ENCODE data around the gene TLX3.

- TF ChIP-seq CREB5 (CRISPR knock-in tag; IDR thresholded peaks at IDR 0.05; ENCODE audit: low read depth) (no peak), ZNF565 (CRISPR knock-in tag; conservative IDR thresholded peaks at IDR 0.05; ENCODE audit: low read depth) (no peak), SNAI2 (CRISPR knock-in tag; IDR thresholded peaks at IDR 0.05) (no peak), BACH2 (CRISPR knock-in tag; IDR thresholded peaks at IDR 0.05; ENCODE audit: borderline replicate concordance) (no peak), ZFP30 (CRISPR knock-in tag; IDR thresholded peaks at IDR 0.05) (no peak), ESRRG (CRISPR knock-in tag; IDR thresholded peaks at IDR 0.05) (no peak), ARNTL (CRISPR knock-in tag; IDR thresholded peaks at IDR 0.05; ENCODE audit: borderline replicate concordance, low read depth) (no peak), ZFP3 (CRISPR knock-in tag; IDR thresholded peaks at IDR 0.05) (no peak), OSR1 (CRISPR knock-in tag; IDR thresholded peaks at IDR 0.05) (no peak), RARB (CRISPR knock-in tag; IDR thresholded peaks at IDR 0.05) (no peak)
- TF ChIP-seq, protein P1, sequence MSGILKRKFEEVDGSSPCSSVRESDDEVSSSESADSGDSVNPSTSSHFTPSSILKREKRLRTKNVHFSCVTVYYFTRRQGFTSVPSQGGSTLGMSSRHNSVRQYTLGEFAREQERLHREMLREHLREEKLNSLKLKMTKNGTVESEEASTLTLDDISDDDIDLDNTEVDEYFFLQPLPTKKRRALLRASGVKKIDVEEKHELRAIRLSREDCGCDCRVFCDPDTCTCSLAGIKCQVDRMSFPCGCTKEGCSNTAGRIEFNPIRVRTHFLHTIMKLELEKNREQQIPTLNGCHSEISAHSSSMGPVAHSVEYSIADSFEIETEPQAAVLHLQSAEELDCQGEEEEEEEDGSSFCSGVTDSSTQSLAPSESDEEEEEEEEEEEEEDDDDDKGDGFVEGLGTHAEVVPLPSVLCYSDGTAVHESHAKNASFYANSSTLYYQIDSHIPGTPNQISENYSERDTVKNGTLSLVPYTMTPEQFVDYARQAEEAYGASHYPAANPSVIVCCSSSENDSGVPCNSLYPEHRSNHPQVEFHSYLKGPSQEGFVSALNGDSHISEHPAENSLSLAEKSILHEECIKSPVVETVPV (CRISPR knock-in tag; IDR thresholded peaks at IDR 0.05), result no peak
These were observed 21.0 kb upstream of the TLX3 start for GRCh38 chr5:171288066-171288465.
